Measurements from ENCODE around the gene WIZ.

WIZ gene

DNA sequence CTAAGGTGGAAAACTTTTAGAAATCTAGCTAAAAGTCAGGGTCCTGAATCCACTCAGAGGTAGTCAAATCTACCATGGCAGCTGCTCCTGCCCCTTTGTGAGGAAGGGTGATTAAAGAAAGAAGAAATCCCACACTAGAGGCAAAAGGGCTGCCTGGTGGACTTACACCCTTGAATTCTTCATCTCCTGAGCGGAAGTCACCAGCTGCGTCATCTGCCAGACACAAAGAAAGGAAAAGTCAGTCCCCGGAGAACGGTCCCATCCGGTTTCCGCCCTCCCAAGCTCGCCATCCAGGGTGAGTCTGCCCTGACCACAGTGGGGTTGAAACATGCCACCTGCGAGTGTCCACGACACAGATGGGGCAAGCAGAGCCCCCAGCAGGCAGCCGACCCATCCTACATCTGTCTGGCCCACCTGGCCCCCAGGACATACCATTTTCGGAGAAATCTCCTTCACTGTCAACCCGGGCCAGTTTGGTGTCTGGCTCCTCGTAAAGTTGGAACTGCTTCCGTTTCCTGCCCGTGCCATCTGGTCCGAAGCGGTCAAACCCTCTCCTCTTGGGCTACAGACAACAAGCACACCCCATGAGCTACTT is 77.9 kb downstream of the WIZ start:
- no peak for DNase-seq

DNA sequence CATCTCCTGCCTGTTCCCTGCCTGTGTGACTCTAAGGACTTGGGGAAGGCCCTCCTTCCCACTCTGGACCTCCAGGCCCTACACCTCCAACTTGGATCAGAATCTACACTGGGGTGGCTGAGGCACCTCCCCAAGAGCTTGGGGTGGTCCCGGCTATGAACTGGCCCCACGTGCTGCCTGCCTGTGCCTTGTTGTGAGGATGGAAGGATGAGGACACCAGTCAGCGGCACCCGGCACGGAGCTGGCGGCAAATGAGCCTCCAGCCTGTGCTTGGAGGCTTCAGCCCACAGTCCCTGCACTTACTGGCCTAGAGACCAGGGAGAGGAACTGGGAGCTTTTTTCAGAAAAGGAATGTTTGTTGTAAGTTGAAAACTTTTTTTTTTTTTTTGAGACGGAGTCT is 78.6 kb downstream of the WIZ start:
- DNase-seq = no peak
